Stimulated activated CD8-positive, alpha-beta memory T cell treated with anti-CD3 and anti-CD28 coated beads, Interleukin-12 subunit alpha, Interleukin-12 subunit beta, amount 100 ng/mL, for 24 hours (primary cell): Measurements from ENCODE around the gene ULK1.
"Not testable (repeated sequence)": the region's sequence is repeated elsewhere in the genome, so short reads cannot be mapped to it uniquely, and the experiment has no call there.

Experiments used
- DNase-seq: peaks from one replicate; pipeline ENCODE4 v3.0.0-alpha.2; 2020; ENCODE audit errors: extremely low read depth

ULK1 gene

DNA sequence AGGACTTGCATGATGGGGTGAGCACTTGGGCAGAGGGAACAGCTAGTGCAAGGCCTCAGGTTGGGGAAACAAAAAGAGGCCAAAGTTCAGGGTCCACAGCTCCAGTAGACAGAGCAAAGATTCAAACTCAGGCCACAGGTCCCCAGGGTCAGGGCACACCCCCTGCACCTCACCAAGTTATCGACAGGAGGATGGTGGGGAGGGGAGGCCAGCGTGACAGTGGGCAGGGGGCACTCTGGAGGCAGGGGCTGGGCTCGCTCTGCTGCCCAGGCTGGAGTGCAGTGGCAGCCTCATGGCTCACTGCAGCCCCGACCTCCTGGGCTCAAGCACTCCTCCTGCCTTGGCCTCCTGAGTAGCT, 32.4 kb upstream of the ULK1 start:
- DNase-seq, result no peak

- no peak for DNase-seq
Observed at GRCh38 chr12:131862600-131862993, 31.8 kb upstream of the ULK1 start.

- no peak for DNase-seq
Observed at GRCh38 chr12:131862994-131863710, 31.3 kb upstream of the ULK1 start.

GRCh38 chr12:131863711-131864396, 30.6 kb upstream of the ULK1 start:
- no peak for DNase-seq

- DNase-seq, result no peak
Observed at GRCh38 chr12:131864469-131864868, 30.0 kb upstream of the ULK1 start.

DNA sequence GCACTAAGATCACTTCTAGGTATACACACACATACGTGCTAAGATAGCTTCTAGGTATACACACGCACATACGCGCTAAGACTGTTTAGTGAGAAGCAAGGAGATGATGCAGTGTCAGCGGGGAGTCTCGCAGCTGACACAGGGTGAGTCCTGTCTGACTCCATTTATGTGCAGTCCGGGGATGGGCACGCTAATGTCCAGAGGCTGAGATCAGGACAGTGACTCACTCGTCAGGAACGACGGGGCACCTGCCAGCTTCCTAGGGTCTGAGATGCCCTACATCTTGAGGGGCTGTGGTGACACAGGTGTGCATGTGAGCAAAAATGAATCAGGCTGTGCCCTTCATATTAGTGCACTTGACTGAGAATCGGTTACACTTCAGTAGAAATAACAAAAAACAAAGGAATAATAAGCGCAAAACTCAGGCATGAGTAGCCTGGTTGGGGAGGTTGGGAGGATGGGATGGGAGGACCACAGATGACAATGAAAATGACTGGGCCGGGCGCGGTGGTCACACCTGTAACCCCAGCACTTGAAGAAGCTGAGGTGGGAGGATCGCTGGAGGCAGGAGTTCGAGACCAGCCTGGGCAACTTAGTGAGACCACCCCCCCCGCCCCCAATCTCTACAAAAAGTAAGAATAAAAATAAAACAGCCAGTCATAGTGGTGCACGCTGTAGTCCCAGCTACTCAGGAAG, 29.1 kb upstream of the ULK1 start:
- DNase-seq, result no peak

GRCh38 chr12:131867471-131867870, 27.0 kb upstream of the ULK1 start:
- no peak for DNase-seq

GRCh38 chr12:131867891-131868675, 26.3 kb upstream of the ULK1 start:
- DNase-seq, result no peak

DNA sequence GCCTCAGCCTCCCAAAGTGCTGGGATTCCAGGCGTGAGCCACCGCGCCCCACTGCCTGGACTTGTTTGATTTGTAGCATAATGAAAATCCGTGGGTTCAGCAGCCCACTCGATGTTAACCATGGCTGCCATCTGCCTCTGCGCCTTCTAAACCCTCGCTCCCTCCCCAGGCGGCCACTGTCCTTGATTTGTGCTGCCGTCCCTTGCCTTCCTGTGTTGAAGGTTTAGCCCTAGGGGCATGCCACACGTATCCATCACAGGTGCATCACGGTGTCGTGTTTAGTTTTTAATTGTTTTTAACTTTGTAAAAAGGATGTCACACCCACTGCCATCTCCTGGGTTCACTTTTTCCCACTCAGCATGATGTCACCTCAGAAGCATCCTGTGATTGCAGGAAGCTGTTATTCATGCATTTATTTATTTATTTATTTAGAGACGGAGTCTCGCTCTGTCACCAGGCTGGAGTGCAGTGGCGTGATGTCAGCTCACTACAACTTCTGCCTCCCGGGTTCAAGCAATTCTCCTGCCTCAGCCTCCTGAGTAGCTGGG, 24.5 kb upstream of the ULK1 start:
- DNase-seq, result no peak

DNA sequence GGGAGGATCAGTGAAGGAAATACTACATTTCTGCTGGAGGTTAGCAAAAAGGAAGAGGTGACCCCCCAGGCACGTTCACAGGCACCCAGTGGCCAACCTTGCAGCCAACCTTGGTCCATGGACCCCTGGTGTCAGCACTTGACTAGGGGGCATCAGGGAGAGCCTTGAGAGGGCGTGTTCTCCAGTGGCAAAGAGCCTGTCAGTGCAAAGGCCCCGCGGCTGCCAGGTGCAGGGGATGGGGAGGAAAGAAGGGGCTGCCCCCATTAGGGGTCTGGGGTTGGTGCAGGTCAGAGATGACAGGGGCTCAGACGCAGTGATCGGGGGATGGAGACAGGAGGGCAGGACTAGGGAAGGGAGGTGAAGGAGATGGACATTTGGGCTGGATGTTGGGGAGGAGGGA, 22.7 kb upstream of the ULK1 start:
- DNase-seq, result no peak

DNA sequence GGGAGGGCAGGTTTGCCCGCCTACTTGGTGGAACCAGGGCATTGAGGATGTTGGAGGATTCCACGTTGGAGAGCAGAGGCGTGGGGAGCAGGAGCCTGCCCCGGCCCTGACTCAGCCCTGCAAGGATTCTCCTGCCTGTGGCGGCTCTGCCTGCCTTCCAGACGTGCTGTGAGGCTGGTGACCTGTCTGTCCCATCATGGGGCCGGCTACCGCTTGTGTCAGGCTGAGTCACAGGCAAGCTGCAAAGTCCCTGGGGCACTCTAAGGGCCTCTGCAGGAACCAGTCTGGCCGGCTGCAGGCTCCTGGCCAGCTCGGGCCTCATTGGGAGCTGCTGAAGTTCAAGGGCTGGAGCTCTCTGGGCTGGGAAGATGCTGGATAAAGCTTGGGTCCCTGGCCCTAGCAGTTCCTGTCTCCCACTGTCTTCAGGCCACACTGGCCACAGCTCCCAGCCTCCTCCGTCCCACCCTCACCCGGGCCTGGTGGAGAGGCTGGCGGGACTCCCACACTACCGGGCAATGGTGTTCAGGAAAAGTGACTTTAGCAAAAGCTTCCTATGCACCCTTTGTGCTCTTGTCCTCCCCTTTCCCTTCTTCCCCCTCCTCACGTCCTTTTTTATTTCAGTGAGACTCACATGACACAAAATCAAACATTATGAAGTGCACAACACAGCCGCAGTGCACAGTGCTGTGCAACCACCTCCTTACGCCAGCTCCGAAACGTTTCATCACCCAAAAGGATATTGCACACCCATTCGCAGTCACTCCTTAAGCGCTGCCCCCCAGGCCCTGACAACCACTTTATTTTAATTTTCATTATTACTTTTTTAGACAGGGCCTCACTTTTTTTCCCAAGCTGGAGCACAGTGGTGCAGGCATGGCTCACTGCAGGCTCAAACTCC, 22.0 kb upstream of the ULK1 start:
- no peak for DNase-seq

- no peak for DNase-seq
Observed at GRCh38 chr12:131873293-131873692, 21.1 kb upstream of the ULK1 start.

DNA sequence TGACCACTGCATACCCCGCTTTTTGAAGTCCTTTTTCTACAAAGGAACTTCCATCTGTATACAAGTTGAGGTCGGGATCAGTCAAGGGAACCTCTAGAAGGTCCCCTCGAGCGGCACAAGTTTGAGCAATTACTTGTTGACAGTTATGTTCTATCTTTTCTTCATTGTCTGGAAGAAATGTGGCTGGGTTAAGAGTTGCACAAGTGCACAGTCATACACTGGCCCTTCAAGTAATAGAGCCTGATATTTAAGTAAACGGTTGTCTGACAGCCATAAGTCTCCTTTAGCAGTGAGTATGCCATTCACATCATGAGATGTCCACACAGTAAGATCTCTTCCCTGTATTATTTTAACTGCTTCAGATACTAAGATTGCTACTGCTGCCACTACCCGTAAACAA, 19.4 kb upstream of the ULK1 start:
- not testable (repeated sequence) for DNase-seq

- DNase-seq, result not testable (repeated sequence)
Observed at GRCh38 chr12:131877216-131877615, 17.2 kb upstream of the ULK1 start.

DNA sequence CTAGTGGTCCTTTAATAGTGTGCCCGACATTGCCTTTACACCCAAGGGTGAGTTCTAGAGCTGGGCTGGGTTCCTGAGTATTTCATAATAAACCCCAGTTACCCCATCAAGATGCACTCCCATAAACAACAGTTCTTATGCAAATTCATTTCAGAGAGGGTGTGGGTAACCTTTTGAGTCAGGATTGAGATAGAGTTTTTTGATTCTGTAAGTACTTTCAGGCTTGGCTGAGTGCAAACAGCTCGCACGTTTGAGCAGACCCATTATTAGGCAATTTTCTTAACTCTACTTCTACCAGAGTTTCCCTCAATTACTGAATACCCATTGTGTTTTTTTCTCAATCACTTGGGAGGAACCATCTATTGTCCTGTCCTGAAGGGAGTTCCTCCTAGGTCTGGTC, 16.0 kb upstream of the ULK1 start:
- not testable (repeated sequence) for DNase-seq

- DNase-seq, result no peak
Observed at GRCh38 chr12:131882804-131883520, 11.5 kb upstream of the ULK1 start.

DNA sequence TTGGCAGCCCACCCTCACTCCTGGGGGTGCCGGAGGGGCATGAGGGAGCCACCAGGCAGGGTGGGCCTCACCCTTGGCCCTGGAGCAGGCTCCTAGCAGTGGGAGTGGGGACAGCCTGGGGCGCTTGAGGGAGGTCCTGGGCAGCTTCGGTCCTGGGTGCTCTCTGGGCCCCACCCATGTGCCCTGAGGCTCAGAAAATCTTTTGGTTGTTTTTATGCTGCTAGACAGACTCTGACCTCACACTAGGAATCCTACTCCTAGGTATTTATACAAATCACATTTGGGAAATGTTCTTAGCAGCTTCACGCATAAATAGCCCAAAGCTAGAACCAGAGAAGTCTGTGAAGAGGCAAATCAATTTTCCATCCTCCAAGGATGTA, 10.9 kb upstream of the ULK1 start:
- no peak for DNase-seq

- DNase-seq, result not testable (repeated sequence)
Observed at GRCh38 chr12:131885076-131885475, 9.3 kb upstream of the ULK1 start.

DNA sequence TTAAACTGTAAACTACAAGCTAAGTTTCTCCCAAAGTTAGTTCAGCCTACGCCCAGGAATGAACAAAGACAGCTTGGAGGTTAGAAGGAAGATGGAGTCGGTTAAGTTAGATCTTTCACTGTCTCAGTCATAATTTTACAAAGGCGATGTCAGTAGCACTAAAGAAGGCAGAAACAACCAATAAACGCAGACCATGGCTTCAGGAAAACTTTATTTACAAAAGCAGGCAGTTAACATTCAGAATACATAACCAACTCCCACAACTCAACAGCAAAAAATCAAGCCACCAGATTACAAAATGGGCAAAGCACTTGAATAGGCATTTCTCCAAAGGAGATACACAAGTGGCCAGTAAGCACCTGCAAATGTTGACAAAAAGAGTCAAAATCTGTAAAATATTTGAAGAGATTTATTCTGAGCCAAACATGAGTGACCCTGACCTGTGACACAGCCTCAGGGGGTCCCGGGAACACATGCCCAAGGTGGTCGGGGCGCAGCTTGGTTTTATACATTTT, 8.8 kb upstream of the ULK1 start:
- DNase-seq, result no peak

- not testable (repeated sequence) for DNase-seq
Observed at GRCh38 chr12:131891722-131892121, 2.7 kb upstream of the ULK1 start.
